GM23248 (cell line): ENCODE results near the gene MT1B. TPM values are rescaled to one million over a fixed set of nuclear protein-coding genes. Genes with fewer than 3 reads are reported as not detected.

Source experiments
- DNase-seq: peaks from one replicate; pipeline ENCODE4 v3.0.0-alpha.2; 2015
- H2AFZ ChIP-seq: fragments of 200-600 bp; sonication (generic); 2 replicates; pipeline ENCODE4 v1.6.1; 2016; ENCODE audit warnings: antibody characterized with exemption
- H3F3A ChIP-seq: fragments of 200-600 bp; sonication (generic); 2 replicates; pipeline ENCODE4 v1.6.1; 2016; ENCODE audit warnings: mild to moderate bottlenecking, antibody characterized with exemption, mixed run types; ENCODE audit not compliant: insufficient read depth
- H3K27ac ChIP-seq: fragments of 200-600 bp; sonication (generic); 2 replicates; pipeline ENCODE4 v1.5.1; 2016; ENCODE audit warnings: mild to moderate bottlenecking
- H3K27me3 ChIP-seq: fragments of 200-600 bp; sonication (generic); replicated peaks from 2 replicates; pipeline ENCODE4 v1.6.1; 2016; ENCODE audit warnings: mild to moderate bottlenecking; ENCODE audit not compliant: insufficient read depth
- H3K36me3 ChIP-seq: fragments of 200-600 bp; sonication (generic); 2 replicates; pipeline ENCODE4 v1.6.1; 2016; ENCODE audit warnings: low read depth, mild to moderate bottlenecking
- H3K4me1 ChIP-seq: fragments of 200-600 bp; sonication (generic); 2 replicates; pipeline ENCODE4 v1.6.1; 2016; ENCODE audit warnings: mild to moderate bottlenecking; ENCODE audit not compliant: insufficient read depth
- H3K4me2 ChIP-seq: fragments of 200-600 bp; sonication (generic); one replicate; pipeline ENCODE4 v1.6.1; 2016; ENCODE audit warnings: mild to moderate bottlenecking; ENCODE audit not compliant: unreplicated experiment
- H3K4me3 ChIP-seq: fragments of 200-600 bp; sonication (generic); 2 replicates; pipeline ENCODE4 v1.5.1; 2016; ENCODE audit warnings: mild to moderate bottlenecking
- H3K79me2 ChIP-seq: fragments of 200-600 bp; sonication (generic); 2 replicates; pipeline ENCODE4 v1.6.1; 2016; ENCODE audit warnings: mild to moderate bottlenecking; ENCODE audit not compliant: insufficient read depth
- H3K9ac ChIP-seq: fragments of 200-600 bp; sonication (generic); 2 replicates; pipeline ENCODE4 v1.6.1; 2016; ENCODE audit warnings: mild to moderate bottlenecking
- H3K9me2 ChIP-seq: fragments of 200-600 bp; sonication (generic); 2 replicates; pipeline ENCODE4 v1.6.1; 2016; ENCODE audit warnings: mixed run types, mild to moderate bottlenecking, moderate library complexity; ENCODE audit not compliant: insufficient read depth
- H3K9me3 ChIP-seq: fragments of 200-600 bp; sonication (generic); one replicate; pipeline ENCODE4 v1.6.1; 2017; ENCODE audit warnings: low read depth
- H4K20me1 ChIP-seq: fragments of 200-600 bp; sonication (generic); 2 replicates; pipeline ENCODE4 v1.6.0; 2016; ENCODE audit not compliant: insufficient read depth
- EZH2 ChIP-seq: fragments of 200-600 bp; sonication (generic); IDR thresholded peaks from 2 replicates; pipeline ENCODE4 v1.6.1; 2018; ENCODE audit warnings: antibody characterized with exemption, mild to moderate bottlenecking; ENCODE audit not compliant: insufficient read depth, poor library complexity, severe bottlenecking
- EZH2phosphoT487 ChIP-seq: fragments of 200-600 bp; sonication (generic); IDR thresholded peaks from 2 replicates; pipeline ENCODE4 v1.6.1; 2018; ENCODE audit warnings: antibody characterized with exemption, moderate library complexity, mild to moderate bottlenecking, low read depth; ENCODE audit not compliant: insufficient read depth
- WGBS, 2 experiments: methylation state at CpG; one replicate each; pipeline ENCODE4 v1.1.6; 2015 to 2017; ENCODE audit warnings: low lambda C conversion rate in 2 of 2, low coverage in 1 of 2; ENCODE audit errors: missing lambda C conversion rate in 2 of 2; 5-methylcytosine and 5-hydroxymethylcytosine counted together
- in situ Hi-C: fragments of 300-500 bp; cut with MboI; formaldehyde crosslinking; loops from 2 replicates; pipeline ENCODE4 v1.15.0; 2020
- polyA plus RNA-seq: library from polyadenylated mRNA; unstranded; fragments of >200 nt; fragmentation: Nextera tagmentation; extraction: Ambion mirVana; gene quantifications from 2 replicates; pipeline ENCODE4 v1.2.1, GENCODE V29; 2016
- total RNA-seq: library from RNA; depleted of rRNA; stranded (reverse); fragments of >200 nt; shearing (Covaris generic); gene quantifications from 2 replicates; pipeline ENCODE4 v1.2.3, GENCODE V29; 2014

Gene MT1B
- total and polyA plus RNA-seq, 2 experiments from 2014 or later: not detected

- H3K27ac ChIP-seq: no peak overlapping the region
- H3K27me3 ChIP-seq: peaks cover 12% of the 10 kb centered on the region
- H3F3A ChIP-seq: no peaks in the 10 kb centered on the region
- no peaks in the 10 kb centered on the region for H3K9me2 ChIP-seq
- no peaks in the 10 kb centered on the region for H3K79me2 ChIP-seq
- TF ChIP-seq EZH2phosphoT487 (no peak), EZH2 (no peak)
- no peak for DNase-seq
- no peak overlapping the region for H2AFZ ChIP-seq
- in situ Hi-C loops: no loop called here
- no peaks in the 10 kb centered on the region for H3K4me1 ChIP-seq
- H3K9ac ChIP-seq: no peak overlapping the region
- 56 to 70% methylated on average over 1 of the region's 1 CpG for WGBS, 2 experiments
- H3K36me3 ChIP-seq: no peaks in the 10 kb centered on the region
- no peaks in the 10 kb centered on the region for H3K9me3 ChIP-seq
- no peaks in the 10 kb centered on the region for H4K20me1 ChIP-seq
- H3K4me3 ChIP-seq: no peak overlapping the region
- H3K4me2 ChIP-seq: no peak overlapping the region
Observed at GRCh38 chr16:56645311-56645710, 6.4 kb upstream of the MT1B start.

- no peaks in the 10 kb centered on the region for H3K4me1 ChIP-seq
- in situ Hi-C loops: no loop called here
- H3K36me3 ChIP-seq: no peaks in the 10 kb centered on the region
- H3F3A ChIP-seq: no peaks in the 10 kb centered on the region
- H3K27ac ChIP-seq: no peak overlapping the region
- no peaks in the 10 kb centered on the region for H3K9me3 ChIP-seq
- H2AFZ ChIP-seq: no peak overlapping the region
- WGBS, 2 experiments: 0% methylated on average over 1 of the region's 1 CpG
- H3K79me2 ChIP-seq: no peaks in the 10 kb centered on the region
- no peak for TF ChIP-seq EZH2phosphoT487
- no peak for TF ChIP-seq EZH2
- DNase-seq: no peak
- H4K20me1 ChIP-seq: no peaks in the 10 kb centered on the region
- H3K9ac ChIP-seq: no peak overlapping the region
- no peak overlapping the region for H3K4me3 ChIP-seq
- H3K4me2 ChIP-seq: no peak overlapping the region
- H3K9me2 ChIP-seq: no peaks in the 10 kb centered on the region
- peaks cover 12% of the 10 kb centered on the region for H3K27me3 ChIP-seq
Observed at GRCh38 chr16:56645838-56646237, 5.8 kb upstream of the MT1B start.

- H3K4me3 ChIP-seq: no peak overlapping the region
- H2AFZ ChIP-seq: no peak overlapping the region
- H3K27me3 ChIP-seq: peaks cover 12% of the 10 kb centered on the region
- H3F3A ChIP-seq: no peaks in the 10 kb centered on the region
- no peaks in the 10 kb centered on the region for H3K4me1 ChIP-seq
- H3K9ac ChIP-seq: no peak overlapping the region
- H3K27ac ChIP-seq: no peak overlapping the region
- in situ Hi-C loops: no loop called here
- H3K9me3 ChIP-seq: no peaks in the 10 kb centered on the region
- TF ChIP-seq EZH2phosphoT487 (no peak), EZH2 (no peak)
- no peaks in the 10 kb centered on the region for H3K36me3 ChIP-seq
- DNase-seq: no peak
- H3K9me2 ChIP-seq: no peaks in the 10 kb centered on the region
- no peaks in the 10 kb centered on the region for H4K20me1 ChIP-seq
- no peak overlapping the region for H3K4me2 ChIP-seq
- no peaks in the 10 kb centered on the region for H3K79me2 ChIP-seq
- 34 to 42% methylated on average over 22 to 30 of the region's 33 CpGs for WGBS, 2 experiments
Observed at GRCh38 chr16:56647641-56648431, 3.9 kb upstream of the MT1B start.

GRCh38 chr16:56649271-56649670 is 2.4 kb upstream of the MT1B start:
- TF ChIP-seq EZH2phosphoT487 (no peak), EZH2 (no peak)

More at GRCh38 chr16:56649271-56649670, 2.4 kb upstream of the MT1B start:
- Histone ChIP-seq H3K79me2 (no peaks in the 10 kb centered on the region), H4K20me1 (no peaks in the 10 kb centered on the region), H2AFZ (no peak overlapping the region), H3K4me3 (no peak overlapping the region), H3K27me3 (peaks cover 12% of the 10 kb centered on the region), H3K9me3 (no peaks in the 10 kb centered on the region), H3K9ac (no peak overlapping the region), H3K9me2 (no peaks in the 10 kb centered on the region), H3K4me1 (no peaks in the 10 kb centered on the region), H3K36me3 (no peaks in the 10 kb centered on the region), H3K27ac (no peak overlapping the region), H3K4me2 (no peak overlapping the region), H3F3A (no peaks in the 10 kb centered on the region)
- in situ Hi-C loops: no loop called here
- DNase-seq: no peak
- WGBS, 2 experiments: 82 to 100% methylated on average over 2 of the region's 2 CpGs
